GM23338 (cell line): Measurements from ENCODE around the gene HSF4. TPM values are rescaled to one million over a fixed set of nuclear protein-coding genes. Genes with fewer than 3 reads are reported as not detected.

ENCODE experiments used
- ATAC-seq: fragments of 200-7000 bp; cut with Tn5 transposase; 3 replicates; pipeline ENCODE4 v1.9.1; 2020
- DNase-seq: peaks from one replicate; pipeline ENCODE4 v3.0.0-alpha.2; 2015; ENCODE audit warnings: low spot score
- H2AFZ ChIP-seq: fragments of 200-600 bp; sonication (generic); 2 replicates; pipeline ENCODE4 v1.8.0; 2016; ENCODE audit warnings: antibody characterized with exemption, mild to moderate bottlenecking, moderate library complexity
- H3F3A ChIP-seq: fragments of 200-600 bp; sonication (generic); replicated peaks from 2 replicates; pipeline ENCODE4 v1.8.0; 2017; ENCODE audit warnings: antibody characterized with exemption, mixed run types, low read depth
- H3K27ac ChIP-seq: fragments of 200-600 bp; sonication (generic); 2 replicates; pipeline ENCODE4 v1.6.1; 2016; ENCODE audit warnings: low read depth
- H3K27me3 ChIP-seq: fragments of 200-600 bp; sonication (generic); 2 replicates; pipeline ENCODE4 v1.8.0; 2016; ENCODE audit warnings: mild to moderate bottlenecking, mixed run types, moderate library complexity; ENCODE audit not compliant: insufficient read depth
- H3K36me3 ChIP-seq: fragments of 200-600 bp; sonication (generic); 2 replicates; pipeline ENCODE4 v1.8.0; 2016; ENCODE audit warnings: mild to moderate bottlenecking; ENCODE audit not compliant: insufficient read depth
- H3K4me1 ChIP-seq: fragments of 200-600 bp; sonication (generic); 2 replicates; pipeline ENCODE4 v1.8.0; 2016; ENCODE audit warnings: mild to moderate bottlenecking, moderate library complexity; ENCODE audit not compliant: insufficient read depth
- H3K4me2 ChIP-seq: fragments of 200-600 bp; sonication (generic); 2 replicates; pipeline ENCODE4 v1.7.1; 2017; ENCODE audit warnings: mixed run types
- H3K4me3 ChIP-seq: fragments of 200-600 bp; sonication (generic); 2 replicates; pipeline ENCODE4 v1.6.1; 2016; ENCODE audit warnings: mixed run types
- H3K79me2 ChIP-seq: fragments of 200-600 bp; sonication (generic); replicated peaks from 2 replicates; pipeline ENCODE4 v1.8.0; 2017; ENCODE audit warnings: mild to moderate bottlenecking; ENCODE audit not compliant: insufficient read depth
- H3K9me2 ChIP-seq: fragments of 200-600 bp; sonication (generic); 2 replicates; pipeline ENCODE4 v1.8.0; 2017; ENCODE audit not compliant: insufficient read depth
- H4K20me1 ChIP-seq: fragments of 200-600 bp; sonication (generic); replicated peaks from 2 replicates; pipeline ENCODE4 v1.8.0; 2017; ENCODE audit warnings: mild to moderate bottlenecking; ENCODE audit not compliant: insufficient read depth
- H3K27ac Mint-ChIP-seq: 2 replicates; pipeline ENCODE4 v1.8.0; 2020; ENCODE audit warnings: inconsistent platforms, mild to moderate bottlenecking, moderate library complexity, mixed read lengths
- H3K27me3 Mint-ChIP-seq: 3 replicates; pipeline ENCODE4 v1.8.0; 2022; ENCODE audit warnings: low read depth, mild to moderate bottlenecking, moderate library complexity, mixed read lengths, inconsistent platforms; ENCODE audit not compliant: insufficient read depth, poor library complexity
- H3K36me3 Mint-ChIP-seq: 3 replicates; pipeline ENCODE4 v1.8.0; 2021; ENCODE audit warnings: low read depth, mild to moderate bottlenecking, inconsistent platforms, moderate library complexity, mixed read lengths
- H3K4me1 Mint-ChIP-seq: 3 replicates; pipeline ENCODE4 v1.8.0; 2020; ENCODE audit warnings: mild to moderate bottlenecking, inconsistent platforms, mixed read lengths
- H3K4me3 Mint-ChIP-seq: 3 replicates; pipeline ENCODE4 v1.8.0; 2021; ENCODE audit warnings: moderate library complexity, mild to moderate bottlenecking, inconsistent platforms, mixed read lengths
- H3K9me3 Mint-ChIP-seq: 3 replicates; pipeline ENCODE4 v1.8.0; 2020; ENCODE audit warnings: moderate library complexity, mild to moderate bottlenecking, inconsistent platforms, mixed read lengths
- CREB1 ChIP-seq: fragments of 250-450 bp; sonication (Bioruptor Pico); IDR thresholded peaks from 2 replicates; pipeline ENCODE4 v1.5.0; 2020; ENCODE audit warnings: low read depth, mild to moderate bottlenecking, moderate library complexity
- CTCF ChIP-seq, 2 experiments: fragments of 200-600 bp in 1 of 2; sonication (generic) in 1 of 2; conservative IDR thresholded peaks; 2 replicates each; pipeline versions ENCODE4 v1.5.1 to v1.6.1; 2016 to 2017; ENCODE audit warnings: antibody characterized with exemption in 2 of 2, low read depth in 2 of 2, mild to moderate bottlenecking in 2 of 2, moderate library complexity in 1 of 2
- ETS1 ChIP-seq: IDR thresholded peaks from 2 replicates; pipeline ENCODE4 v1.6.1; 2016; ENCODE audit warnings: antibody characterized with exemption
- EZH2phosphoT487 ChIP-seq: fragments of 200-600 bp; sonication (generic); IDR thresholded peaks from one replicate; pipeline ENCODE4 v1.8.1; 2018; ENCODE audit warnings: antibody characterized with exemption; ENCODE audit not compliant: unreplicated experiment
- JUNB ChIP-seq: IDR thresholded peaks from one replicate; pipeline ENCODE4 v1.6.1; 2016; ENCODE audit warnings: antibody characterized with exemption; ENCODE audit not compliant: unreplicated experiment
- POLR2AphosphoS5 ChIP-seq: IDR thresholded peaks from 2 replicates; pipeline ENCODE4 v1.6.1; 2016; ENCODE audit warnings: antibody characterized with exemption, low read depth
- REST ChIP-seq: IDR thresholded peaks from one replicate; pipeline ENCODE4 v1.6.1; 2018; ENCODE audit warnings: antibody characterized with exemption; ENCODE audit not compliant: unreplicated experiment
- ZNF331 ChIP-seq: fragments of 250-450 bp; sonication (Bioruptor Pico); IDR thresholded peaks from 2 replicates; pipeline ENCODE4 v1.5.0; 2020; ENCODE audit warnings: low read depth, mild to moderate bottlenecking, moderate library complexity
- polyA plus RNA-seq: library from polyadenylated mRNA; unstranded; fragments of >200 nt; fragmentation: Nextera tagmentation; extraction: Ambion mirVana; gene quantifications from 2 replicates; pipeline ENCODE4 v1.2.1, GENCODE V29; 2016
- total RNA-seq: library from RNA; depleted of rRNA; stranded (reverse); fragments of >200 nt; shearing (Covaris generic); gene quantifications from 2 replicates; pipeline ENCODE4 v1.2.3, GENCODE V29; 2014

The HSF4 gene
- total and polyA plus RNA-seq, 2 experiments from 2014 or later = 0.19 to 1.3 TPM

GRCh38 chr16:67137605-67138004 is 26.9 kb upstream of the HSF4 start (continued):
- TF ChIP-seq REST (no peak), CREB1 (no peak), ZNF331 (CRISPR knock-in tag) (no peak)

GRCh38 chr16:67141391-67141790 is 23.2 kb upstream of the HSF4 start:
- Histone ChIP-seq H4K20me1 (peaks cover 5% of the 10 kb centered on the region; the same call in 1 of the 2 replicates), H3K79me2 (no peaks in the 10 kb centered on the region), H3F3A (no peaks in the 10 kb centered on the region), H3K4me2 (no peak overlapping the region), H3K4me3 (no peak overlapping the region), H3K9me2 (no peaks in the 10 kb centered on the region), H3K27ac (no peak overlapping the region), H3K36me3 (peaks cover 8% of the 10 kb centered on the region; the same call in 1 of the 2 replicates), H2AFZ (no peak overlapping the region), H3K4me1 (no peaks in the 10 kb centered on the region), H3K27me3 (no peaks in the 10 kb centered on the region)
- peaks cover 1% of the 10 kb centered on the region for H3K27me3 Mint-ChIP-seq
- no peak for ATAC-seq
- H3K9me3 Mint-ChIP-seq = no peaks in the 10 kb centered on the region
- H3K4me1 Mint-ChIP-seq = no peaks in the 10 kb centered on the region
- H3K36me3 Mint-ChIP-seq = peaks cover 55% of the 10 kb centered on the region
- TF ChIP-seq CTCF (conservative IDR thresholded peaks at IDR 0.05; ENCODE audit: low read depth in 2 of 2) (no peak), JUNB (no peak), POLR2AphosphoS5 (no peak)
- DNase-seq = no peak
- H3K4me3 Mint-ChIP-seq = no peak overlapping the region
- H3K27ac Mint-ChIP-seq = no peak overlapping the region

- no peak overlapping the region for H3K4me2 ChIP-seq
- peaks cover 4% of the 10 kb centered on the region for H3K27me3 Mint-ChIP-seq
- no peaks in the 10 kb centered on the region for H3K9me3 Mint-ChIP-seq
- peaks cover 55% of the 10 kb centered on the region for H3K36me3 Mint-ChIP-seq
- H3K27me3 ChIP-seq = no peaks in the 10 kb centered on the region
- H3K36me3 ChIP-seq = peaks cover 8% of the 10 kb centered on the region; the same call in 1 of the 2 replicates
- no peak overlapping the region for H3K4me3 ChIP-seq
- no peak overlapping the region for H3K27ac ChIP-seq
- H3K4me1 Mint-ChIP-seq = no peaks in the 10 kb centered on the region
- no peaks in the 10 kb centered on the region for H3F3A ChIP-seq
- no peak for ATAC-seq
- H4K20me1 ChIP-seq = peaks cover 5% of the 10 kb centered on the region; the same call in 1 of the 2 replicates
- H3K79me2 ChIP-seq = no peaks in the 10 kb centered on the region
- DNase-seq = no peak
- no peaks in the 10 kb centered on the region for H3K9me2 ChIP-seq
- no peak overlapping the region for H2AFZ ChIP-seq
- no peak overlapping the region for H3K27ac Mint-ChIP-seq
- H3K4me3 Mint-ChIP-seq = no peak overlapping the region
- no peaks in the 10 kb centered on the region for H3K4me1 ChIP-seq
- TF ChIP-seq ETS1 (no peak), ZNF331 (CRISPR knock-in tag) (no peak), CREB1 (no peak), EZH2phosphoT487 (no peak), POLR2AphosphoS5 (no peak), REST (no peak)
Observed at GRCh38 chr16:67142342-67142741, 22.2 kb upstream of the HSF4 start.
